ENCODE measurements around the gene EIF4EBP2.

EIF4EBP2 gene

DNA sequence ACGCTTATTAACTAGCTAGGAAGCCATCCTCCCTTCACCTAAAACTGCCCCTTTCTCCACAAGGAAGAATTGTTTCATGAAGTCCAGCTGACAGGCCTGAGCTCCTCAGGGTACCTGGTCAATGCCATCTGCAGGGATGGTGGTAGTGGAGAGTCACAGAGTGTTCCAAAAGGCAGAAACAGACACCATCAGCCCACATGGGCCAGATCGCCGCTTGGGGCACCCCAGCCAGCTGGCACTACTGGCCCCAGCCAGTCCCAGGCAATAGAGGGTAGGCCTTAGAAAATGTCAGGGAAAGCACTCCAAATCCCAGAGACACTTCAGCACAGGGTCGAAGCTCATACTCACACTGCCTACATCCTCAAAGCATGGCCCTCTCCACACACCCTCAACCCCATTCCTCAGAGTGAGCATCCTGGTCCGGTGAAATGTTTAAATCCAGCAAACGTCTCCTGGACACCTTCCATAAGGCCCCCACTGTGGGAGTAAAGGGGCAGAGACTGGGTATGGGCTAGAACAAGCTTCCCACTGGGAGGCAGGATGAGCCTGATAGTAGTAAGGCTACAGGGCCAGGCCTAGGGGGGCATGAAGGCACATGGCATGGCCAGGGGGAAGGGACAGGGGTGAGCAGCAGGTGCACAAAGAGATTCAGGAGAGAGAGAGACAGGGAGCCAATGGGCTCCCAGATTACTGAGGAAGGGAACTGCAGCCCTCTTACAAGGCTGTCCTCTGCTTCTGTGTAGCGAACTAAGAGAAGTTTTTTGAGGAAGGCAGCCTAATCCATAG lies 23.4 kb upstream of the EIF4EBP2 start:
- DNase-seq (ENCODE audit: low spot score): no peak
- TF ChIP-seq, protein P1, sequence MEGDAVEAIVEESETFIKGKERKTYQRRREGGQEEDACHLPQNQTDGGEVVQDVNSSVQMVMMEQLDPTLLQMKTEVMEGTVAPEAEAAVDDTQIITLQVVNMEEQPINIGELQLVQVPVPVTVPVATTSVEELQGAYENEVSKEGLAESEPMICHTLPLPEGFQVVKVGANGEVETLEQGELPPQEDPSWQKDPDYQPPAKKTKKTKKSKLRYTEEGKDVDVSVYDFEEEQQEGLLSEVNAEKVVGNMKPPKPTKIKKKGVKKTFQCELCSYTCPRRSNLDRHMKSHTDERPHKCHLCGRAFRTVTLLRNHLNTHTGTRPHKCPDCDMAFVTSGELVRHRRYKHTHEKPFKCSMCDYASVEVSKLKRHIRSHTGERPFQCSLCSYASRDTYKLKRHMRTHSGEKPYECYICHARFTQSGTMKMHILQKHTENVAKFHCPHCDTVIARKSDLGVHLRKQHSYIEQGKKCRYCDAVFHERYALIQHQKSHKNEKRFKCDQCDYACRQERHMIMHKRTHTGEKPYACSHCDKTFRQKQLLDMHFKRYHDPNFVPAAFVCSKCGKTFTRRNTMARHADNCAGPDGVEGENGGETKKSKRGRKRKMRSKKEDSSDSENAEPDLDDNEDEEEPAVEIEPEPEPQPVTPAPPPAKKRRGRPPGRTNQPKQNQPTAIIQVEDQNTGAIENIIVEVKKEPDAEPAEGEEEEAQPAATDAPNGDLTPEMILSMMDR (IDR thresholded peaks at IDR 0.05; ENCODE audit: extremely low read depth, missing control alignments): no peak

- TF ChIP-seq, protein P1 (IDR thresholded peaks at IDR 0.05; ENCODE audit: extremely low read depth, missing control alignments): no peak
- DNase-seq (ENCODE audit: low spot score): peak; percentile 71
Observed at GRCh38 chr10:70381471-70382421, 22.2 kb upstream of the EIF4EBP2 start.

GRCh38 chr10:70391654-70392053 lies 12.3 kb upstream of the EIF4EBP2 start:
- TF ChIP-seq, protein P1 (IDR thresholded peaks at IDR 0.05; ENCODE audit: extremely low read depth, missing control alignments): no peak

DNA sequence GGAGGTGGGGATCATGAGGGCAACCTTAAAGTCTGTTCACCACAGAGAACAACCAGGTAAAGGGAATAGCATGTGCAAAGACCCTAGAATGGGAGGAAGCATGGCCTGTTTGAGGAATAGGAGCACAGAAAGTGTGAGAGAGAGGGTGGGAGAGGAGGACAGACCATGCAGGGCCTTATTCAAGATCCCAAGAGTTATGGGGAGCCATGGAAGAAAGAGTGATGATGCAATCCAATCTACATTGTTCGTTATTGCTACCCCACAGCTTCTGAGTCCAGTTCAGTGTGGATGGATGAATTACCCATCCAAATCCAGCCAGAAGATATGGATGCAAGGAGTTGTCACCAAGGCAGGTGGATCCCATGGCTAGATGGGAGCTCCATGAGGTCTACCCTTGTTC lies 7.8 kb upstream of the EIF4EBP2 start:
- TF ChIP-seq, protein P1 (IDR thresholded peaks at IDR 0.05; ENCODE audit: extremely low read depth, missing control alignments): no peak
- DNase-seq (ENCODE audit: low spot score): no peak

More at GRCh38 chr10:70391654-70392053, 12.3 kb upstream of the EIF4EBP2 start:
- DNase-seq (ENCODE audit: low spot score): no peak

- DNase-seq (ENCODE audit: low spot score): no peak
- TF ChIP-seq, protein P1 (IDR thresholded peaks at IDR 0.05; ENCODE audit: extremely low read depth, missing control alignments): no peak
Observed at GRCh38 chr10:70399177-70399576, 4.8 kb upstream of the EIF4EBP2 start.

GRCh38 chr10:70403483-70404035 lies 386 bp upstream of the EIF4EBP2 start:
- TF ChIP-seq, protein P1 (IDR thresholded peaks at IDR 0.05; ENCODE audit: extremely low read depth, missing control alignments): no peak

DNA sequence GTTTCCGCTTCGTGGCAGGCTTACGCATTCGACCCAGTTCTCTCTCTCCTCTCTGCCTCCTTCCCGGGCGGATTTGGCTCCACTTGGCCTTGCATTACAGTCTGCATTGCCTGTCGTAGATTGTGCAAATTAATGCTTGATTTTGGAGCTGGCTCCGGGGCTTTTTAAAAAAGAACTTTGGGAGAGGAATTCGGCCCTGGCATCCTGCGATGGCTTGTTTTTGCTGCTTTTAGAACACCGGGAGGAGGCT lies 767 bp downstream of the EIF4EBP2 start:
- TF ChIP-seq, protein P1 (IDR thresholded peaks at IDR 0.05; ENCODE audit: extremely low read depth, missing control alignments): no peak
- no peak for DNase-seq (ENCODE audit: low spot score)

More at GRCh38 chr10:70403483-70404035, 386 bp upstream of the EIF4EBP2 start:
- no peak for DNase-seq (ENCODE audit: low spot score)
